Suprapubic skin (tissue), 3 donors: Measurements from ENCODE around the gene TCEAL8.

ENCODE experiments used
- CTCF ChIP-seq, 2 donors: fragments of 200-600 bp in 1 of 2; fragments of 450-650 bp in 1 of 2; sonication (generic) in 1 of 2; IDR thresholded peaks; one replicate each; pipeline ENCODE4 v1.5.1; 2016 to 2019; ENCODE audit warnings: antibody characterized with exemption in 2 of 2, mild to moderate bottlenecking in 1 of 2, moderate library complexity in 1 of 2
- POLR2A ChIP-seq, 2 donors: fragments of 450-650 bp; IDR thresholded peaks; one replicate each; pipeline ENCODE4 v1.6.1; 2017; ENCODE audit warnings: antibody characterized with exemption in 2 of 2, mild to moderate bottlenecking in 2 of 2, moderate library complexity in 2 of 2

GRCh38 chrX:103276581-103277002 is 21.6 kb upstream of the TCEAL8 start, which contains the start of gene TCEAL5:
- TF ChIP-seq CTCF (IDR thresholded peaks at IDR 0.05) (no peak), POLR2A (IDR thresholded peaks at IDR 0.05) (no peak)
